Suppressor macrophage treated with lipopolysaccharide for 1 hour (primary cell): ENCODE data around the gene ZNF316.
"Not testable (repeated sequence)": the region's sequence is repeated elsewhere in the genome, so short reads cannot be mapped to it uniquely, and the experiment has no call there.

Source experiments
- DNase-seq, 3 donors: peaks; one replicate each; pipeline ENCODE4 v3.0.0-alpha.2; 2020 to 2022

The ZNF316 gene

DNA sequence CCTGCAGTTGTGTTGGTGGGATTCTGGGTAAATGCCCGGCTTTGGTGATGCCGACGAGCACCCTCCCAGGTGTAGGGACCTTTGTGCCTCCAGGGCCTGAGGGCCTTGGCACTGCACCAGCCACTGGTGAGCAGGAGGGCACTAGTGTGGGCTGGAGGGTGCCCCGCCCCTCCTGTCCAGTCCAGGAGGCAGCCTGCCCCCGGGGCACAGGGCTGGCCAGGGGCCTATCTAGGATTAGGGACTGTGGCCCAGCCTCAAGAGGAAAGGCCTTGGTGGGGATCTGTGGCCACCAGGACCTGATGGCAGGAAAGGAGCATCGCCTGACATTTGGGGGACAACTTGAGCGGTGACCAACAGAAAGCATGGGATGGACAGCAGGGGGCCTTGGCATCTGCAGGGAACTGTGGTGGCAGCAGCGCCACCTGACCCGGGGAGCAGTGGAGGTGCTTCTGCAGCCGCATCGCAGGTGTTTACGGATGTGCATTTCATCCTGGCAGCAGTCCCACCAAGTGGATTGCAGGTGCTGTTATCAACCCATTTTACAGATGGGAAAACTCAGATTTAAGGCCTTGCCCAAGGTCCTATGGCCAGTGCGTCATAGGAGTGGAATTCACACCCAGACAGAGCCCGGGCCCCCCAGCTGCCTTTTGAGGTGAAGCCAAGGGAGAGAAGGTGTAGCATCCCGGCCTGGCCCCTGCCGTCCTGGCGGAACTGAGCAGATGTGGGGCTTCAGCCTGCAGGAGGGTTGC lies 11.1 kb downstream of the ZNF316 start:
- no peak for DNase-seq

DNA sequence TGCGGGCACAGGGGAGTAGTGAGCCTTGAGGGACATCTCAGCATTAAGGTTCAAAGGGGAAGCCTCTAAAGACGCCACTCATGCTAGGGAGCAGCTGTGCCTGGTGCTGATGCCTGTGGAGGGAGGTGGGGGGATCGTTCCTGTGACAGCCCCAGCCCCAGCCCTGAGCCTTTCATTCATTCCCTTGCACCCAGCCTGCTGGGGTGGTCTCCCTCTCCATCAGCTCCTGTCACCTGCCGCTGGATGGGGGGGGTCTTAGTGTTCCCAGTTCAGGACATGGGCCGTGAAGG lies 11.6 kb downstream of the ZNF316 start:
- no peak for DNase-seq

DNA sequence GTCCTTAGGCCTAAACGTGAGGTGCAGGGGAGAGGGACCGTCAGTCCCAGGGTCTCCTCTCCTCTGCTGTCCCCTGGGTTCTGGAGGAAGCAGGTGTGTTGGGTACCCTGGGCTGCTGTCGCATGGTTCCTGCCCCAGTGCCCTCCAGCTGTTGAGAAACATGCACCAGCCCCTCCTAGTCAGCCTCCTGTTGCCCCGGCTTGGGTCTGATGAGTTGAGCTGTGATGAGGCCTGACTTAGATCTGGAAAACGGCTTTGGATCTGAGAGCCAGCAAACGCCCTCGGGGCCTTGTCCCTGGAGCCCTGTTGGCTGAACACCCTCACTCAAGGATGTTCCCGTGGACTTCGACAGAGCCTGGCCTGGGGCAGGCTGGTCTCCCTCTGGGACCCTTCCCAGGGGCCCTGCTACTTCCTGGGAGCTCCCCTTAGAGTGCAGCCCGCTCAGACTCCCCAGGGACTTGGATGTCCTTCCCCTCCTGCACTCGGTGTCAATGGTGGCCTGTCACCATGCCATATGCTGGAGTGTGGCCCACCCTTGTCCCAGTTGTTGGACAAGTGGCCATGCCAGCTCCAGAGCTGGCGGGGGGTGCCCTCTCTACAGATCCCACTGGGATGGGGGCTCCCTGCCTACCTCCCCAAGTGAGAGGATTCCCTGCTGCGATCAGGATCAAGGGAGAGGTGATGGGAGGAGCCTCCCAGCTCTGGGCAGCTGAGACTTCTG lies 12.3 kb downstream of the ZNF316 start:
- DNase-seq: no peak

DNA sequence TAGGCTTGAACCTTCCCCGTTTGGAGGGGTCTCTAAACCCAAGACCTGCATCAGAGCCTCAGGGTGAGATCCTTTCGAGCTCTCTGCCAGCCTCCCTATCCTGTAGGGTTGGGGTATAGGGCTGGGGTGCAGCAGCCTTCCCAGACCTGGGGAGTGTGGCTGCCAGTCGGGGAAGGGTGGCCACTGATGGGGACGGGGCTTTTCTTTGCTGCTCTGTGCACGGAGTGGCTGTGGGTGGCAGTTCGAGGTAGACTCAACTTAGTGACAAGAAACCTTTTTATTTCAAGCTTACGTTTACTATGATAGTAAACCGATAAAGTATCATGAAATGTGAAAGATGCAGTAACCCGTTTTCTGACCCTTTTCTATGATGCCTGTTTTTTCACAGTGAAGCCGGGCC lies 13.0 kb downstream of the ZNF316 start:
- DNase-seq: no peak

DNA sequence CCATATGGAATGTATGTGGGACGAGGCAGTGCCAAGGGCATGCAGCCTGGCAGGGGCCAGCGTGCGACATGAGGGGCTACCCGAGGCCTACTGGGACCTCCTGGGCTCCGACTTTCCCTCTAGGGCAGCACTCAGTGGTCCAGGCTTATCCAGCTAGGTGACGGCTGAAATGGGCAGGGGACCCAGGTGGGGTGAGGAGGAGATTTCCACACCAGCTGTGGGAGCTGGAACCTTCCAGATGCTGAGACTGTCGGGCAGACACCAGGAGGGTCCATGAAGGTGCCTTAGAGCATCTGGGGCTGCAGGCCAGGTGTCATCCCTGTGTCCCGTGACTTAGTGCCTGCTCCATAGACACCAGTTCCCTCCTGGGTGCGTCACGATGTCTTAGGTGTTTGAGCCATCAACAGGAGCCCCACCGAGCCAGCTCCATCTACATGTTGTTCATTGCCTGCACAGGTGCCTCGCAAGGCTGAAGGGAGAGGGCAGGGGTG lies 13.4 kb downstream of the ZNF316 start:
- DNase-seq: no peak

DNA sequence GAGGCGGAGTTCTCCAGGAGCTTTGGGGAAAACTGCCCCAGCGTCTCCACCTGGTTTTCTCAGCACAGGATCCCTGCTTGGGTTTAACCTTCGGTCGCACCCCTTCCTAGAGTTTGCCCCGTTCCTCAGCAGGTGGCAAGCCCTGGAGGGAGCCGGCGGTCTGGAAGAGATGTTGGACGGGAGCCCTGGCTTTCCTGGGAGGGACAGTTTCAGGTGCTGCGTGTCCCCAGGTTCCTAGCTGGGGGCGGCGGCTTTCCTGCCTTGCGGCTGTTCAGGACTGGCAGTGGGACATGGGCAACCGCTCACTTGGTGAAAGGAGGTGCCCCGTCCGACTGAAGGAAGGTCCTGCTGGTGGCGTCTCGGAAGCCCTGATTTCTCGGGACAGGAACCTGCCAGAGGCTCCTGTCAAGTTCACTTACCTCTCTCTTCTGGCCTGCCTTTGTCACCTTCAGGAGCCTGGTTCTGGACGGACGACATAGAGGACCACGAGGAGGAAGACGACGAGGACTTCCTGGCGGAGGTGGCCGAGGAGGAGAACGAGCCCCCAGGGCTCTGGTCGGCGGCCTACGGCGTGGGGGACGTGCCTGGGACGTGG lies 14.8 kb downstream of the ZNF316 start:
- no peak for DNase-seq

DNA sequence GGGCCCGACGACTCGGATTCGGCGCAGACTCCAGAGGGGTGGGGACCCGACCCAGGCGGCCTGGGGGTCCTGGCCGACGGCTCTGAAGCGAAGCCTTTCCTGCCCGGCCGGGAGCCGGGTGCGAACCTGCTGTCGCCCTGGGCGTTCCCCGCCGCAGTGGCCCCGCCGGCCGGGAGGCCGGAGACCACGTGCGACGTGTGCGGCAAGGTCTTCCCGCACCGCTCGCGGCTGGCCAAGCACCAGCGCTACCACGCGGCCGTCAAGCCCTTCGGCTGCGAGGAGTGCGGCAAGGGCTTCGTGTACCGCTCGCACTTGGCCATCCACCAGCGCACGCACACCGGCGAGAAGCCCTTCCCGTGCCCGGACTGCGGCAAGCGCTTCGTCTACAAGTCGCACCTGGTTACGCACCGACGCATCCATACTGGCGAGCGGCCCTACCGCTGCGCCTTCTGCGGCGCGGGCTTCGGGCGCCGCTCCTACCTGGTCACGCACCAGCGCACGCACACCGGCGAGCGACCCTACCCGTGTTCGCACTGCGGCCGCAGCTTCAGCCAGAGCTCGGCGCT lies 15.4 kb downstream of the ZNF316 start:
- no peak for DNase-seq

DNA sequence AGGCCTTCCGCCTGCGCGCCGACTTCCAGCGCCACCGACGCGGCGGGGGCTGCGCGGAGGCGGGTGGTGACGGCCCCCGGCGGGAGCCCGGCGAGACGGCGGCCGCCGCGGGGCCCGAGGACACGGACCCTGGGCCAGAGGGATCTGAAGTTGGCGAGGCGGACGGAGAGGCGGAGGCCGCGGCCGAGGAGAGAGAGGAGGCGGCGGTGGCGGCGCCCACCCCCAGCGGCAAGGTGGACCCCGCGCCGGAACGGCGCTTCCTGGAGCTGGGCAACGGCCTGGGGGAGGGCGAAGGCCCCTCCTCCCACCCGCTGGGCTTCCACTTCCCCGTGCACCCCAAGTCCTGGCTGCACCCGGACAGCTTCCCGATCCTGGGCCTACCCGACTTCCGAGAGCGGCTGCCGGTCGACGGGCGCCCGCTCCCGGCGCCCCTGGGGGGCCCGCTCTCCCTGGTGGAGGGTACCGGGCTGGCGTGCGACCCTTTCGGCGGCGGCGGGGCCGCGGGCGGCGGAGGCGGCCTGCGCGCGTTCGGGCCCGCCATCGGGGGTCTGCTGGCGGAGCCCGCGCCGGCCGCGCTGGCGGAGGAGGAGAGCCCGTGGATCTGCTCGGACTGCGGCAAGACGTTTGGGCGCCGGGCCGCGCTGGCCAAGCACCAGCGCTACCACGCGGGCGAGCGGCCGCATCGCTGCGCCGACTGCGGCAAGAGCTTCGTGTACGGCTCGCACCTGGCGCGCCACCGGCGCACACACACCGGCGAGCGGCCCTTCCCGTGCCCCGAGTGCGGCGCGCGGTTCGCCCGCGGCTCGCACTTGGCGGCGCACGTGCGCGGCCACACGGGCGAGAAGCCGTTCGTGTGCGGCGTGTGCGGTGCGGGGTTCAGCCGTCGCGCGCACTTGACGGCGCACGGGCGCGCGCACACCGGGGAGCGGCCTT lies 16.2 kb downstream of the ZNF316 start:
- DNase-seq: no peak

DNA sequence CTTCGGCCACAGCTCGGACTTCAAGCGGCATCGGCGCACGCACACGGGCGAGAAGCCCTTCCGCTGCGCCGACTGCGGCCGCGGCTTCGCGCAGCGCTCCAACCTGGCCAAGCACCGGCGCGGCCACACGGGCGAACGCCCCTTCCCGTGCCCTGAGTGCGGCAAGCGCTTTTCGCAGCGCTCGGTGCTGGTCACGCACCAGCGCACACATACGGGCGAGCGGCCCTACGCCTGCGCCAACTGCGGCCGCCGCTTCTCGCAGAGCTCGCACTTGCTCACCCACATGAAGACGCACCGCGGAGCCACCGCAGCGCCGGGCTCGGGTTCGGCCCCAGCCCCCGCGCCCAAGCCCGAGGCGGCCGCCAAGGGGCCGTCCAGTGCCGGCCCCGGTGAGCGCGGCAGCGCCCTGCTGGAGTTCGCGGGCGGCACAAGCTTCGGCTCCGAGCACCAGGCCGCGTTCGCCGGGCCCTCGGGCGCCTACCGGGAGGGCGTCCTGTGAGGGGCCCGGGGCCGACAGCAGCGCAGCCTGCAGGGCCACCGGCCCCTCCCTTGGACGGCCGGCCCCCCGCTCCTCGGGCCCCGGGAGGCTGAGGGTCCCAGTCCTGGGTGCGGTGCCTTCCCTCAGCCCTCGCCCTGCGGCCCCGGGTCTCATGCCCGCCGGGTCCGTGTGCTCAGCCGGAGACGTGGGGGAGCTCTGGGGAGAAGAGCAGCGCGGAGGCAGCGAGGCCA lies 17.2 kb downstream of the ZNF316 start:
- DNase-seq: no peak

DNA sequence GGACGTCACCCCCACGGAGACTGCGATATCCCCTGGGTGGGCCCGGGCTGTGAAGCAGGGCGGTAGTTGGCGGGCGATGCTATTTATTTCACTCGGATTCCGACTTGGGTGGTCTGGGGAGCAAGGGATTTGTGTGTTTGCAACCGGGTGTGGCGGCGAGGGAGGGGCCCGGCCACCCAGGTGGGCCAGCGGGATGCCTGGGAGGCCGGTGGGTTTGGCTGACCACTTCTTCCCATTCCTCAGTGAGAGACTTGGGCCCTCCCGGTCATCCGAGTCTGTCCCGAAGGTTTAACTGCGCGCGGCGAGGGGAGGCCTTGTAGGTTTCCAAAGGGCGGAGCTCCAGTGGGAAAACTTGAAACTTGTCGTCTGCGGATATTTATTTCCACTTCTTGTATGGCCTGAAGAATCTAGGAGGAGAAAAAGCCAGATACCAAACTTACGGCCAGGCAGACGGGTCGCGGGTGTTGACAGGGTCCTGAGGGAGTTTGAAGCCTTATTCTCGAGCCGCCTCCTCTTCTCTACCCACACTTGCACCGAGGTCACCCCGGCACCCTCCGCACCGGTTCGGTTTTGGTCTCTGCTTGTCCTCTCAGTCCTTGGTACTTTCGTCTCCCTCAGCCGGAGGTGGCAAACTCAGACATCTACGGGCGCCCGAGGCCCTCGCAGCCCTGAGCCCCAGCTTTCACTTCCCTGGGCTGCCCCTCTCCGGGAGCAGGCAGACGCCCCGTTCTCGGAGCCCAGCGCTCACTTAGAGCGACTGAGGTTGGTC lies 17.9 kb downstream of the ZNF316 start:
- no peak for DNase-seq

DNA sequence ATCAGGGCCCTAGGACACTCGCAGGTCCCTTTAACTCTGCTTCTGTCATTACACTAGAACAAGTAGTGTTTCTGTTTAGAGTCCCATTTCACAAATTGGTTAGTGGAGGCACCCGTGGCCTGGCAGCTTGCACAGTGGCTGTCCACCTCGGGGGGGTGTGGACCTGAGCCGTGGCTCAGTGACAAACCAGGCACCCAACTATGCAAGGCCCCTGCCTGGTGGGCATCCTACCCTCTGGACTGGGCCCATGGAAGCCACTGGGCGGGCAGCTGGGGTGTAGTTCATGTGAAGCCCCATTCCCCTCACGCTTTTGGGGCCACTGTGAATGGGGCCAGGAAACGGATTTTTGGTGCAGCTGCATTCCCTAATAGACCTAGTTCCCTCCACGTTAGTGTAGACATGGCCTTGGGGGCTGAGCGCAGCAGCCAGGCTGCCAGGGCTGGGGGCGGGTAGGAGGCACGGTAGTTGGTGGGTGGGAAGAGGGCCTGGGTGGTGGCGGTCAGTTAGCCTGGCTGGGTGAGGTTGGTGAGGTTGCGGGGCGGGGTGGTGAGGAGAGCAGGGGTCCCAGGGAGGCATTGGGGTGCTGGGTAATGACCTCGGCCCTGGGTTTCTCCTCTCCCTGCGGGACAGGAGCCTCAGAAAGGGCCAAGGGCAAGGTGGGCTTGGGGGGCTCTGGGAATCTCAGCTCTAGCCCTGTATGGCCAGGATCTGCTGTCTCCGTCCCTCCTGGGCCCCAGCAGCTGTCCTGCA lies 18.7 kb downstream of the ZNF316 start:
- no peak for DNase-seq

DNA sequence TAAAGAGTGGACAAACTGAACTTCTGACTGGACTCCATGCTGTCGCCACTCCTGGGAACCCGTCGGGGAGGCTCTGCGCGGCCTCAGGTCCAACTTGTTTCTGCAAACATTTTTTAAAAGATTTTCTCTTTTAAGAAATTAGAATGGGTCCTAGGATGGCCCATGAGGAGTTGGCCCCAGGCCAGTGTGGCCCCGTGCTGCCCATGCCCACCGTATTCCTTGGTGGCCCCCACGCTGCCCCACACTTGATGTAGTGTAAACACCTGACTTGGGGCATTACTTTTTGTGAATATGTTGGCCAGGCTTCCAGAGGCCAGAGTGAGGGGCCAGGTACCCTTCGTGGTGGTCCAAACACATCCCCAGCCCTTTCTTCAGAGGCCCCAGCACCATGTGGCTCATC lies 19.3 kb downstream of the ZNF316 start:
- no peak for DNase-seq

DNA sequence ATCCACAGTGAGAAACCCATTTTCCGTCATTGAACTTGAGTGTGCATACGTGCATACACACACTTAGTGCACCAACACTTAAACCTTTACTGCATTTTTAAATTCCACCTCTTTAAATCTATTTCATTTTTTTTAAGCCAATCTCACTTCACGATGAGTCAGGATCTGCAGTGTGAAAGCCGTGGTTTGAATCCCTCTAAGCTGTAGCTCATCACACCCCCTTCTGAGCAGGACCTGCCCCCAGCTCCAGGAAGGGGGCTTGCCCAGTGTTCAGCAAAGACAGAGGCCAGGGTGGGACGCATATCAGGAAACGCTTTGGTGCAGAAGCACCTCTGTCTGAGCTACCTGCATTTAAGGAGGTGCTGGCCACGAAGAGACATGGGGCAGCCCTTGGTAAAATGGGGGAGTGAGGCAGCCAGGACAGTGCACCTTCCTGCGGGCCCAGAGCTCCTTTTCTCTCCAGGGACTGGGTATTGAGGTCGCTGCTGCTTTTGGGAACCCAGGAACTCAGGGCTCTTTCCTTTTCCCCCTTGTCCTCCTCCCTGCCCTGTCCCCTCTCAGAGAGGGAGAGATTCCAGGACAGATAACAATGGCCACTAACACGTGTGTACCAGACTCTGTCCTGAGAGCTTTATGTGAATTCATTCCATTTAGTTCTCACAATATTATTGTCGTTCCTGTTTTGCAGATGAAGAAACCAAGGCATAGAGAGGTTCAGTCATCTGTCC lies 21.7 kb downstream of the ZNF316 start:
- DNase-seq: no peak

DNA sequence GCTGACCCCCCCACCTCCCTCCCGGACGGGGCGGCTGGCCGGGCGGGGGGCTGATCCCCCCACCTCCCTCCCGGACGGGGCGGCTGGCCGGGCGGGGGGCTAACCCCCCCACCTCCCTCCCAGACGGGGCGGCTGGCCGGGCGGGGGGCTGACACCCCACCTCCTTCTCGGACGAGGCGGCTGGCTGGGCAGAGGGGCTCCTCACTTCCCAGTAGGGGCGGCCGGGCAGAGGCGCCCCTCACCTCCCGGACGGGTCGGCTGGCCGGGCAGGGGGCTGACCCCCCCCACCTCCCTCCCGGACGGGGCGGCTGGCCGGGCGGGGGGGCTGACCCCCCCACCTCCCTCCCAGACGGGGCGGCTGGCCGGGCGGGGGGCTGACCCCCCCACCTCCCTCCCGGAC lies 33.7 kb downstream of the ZNF316 start:
- DNase-seq: not testable (repeated sequence)

DNA sequence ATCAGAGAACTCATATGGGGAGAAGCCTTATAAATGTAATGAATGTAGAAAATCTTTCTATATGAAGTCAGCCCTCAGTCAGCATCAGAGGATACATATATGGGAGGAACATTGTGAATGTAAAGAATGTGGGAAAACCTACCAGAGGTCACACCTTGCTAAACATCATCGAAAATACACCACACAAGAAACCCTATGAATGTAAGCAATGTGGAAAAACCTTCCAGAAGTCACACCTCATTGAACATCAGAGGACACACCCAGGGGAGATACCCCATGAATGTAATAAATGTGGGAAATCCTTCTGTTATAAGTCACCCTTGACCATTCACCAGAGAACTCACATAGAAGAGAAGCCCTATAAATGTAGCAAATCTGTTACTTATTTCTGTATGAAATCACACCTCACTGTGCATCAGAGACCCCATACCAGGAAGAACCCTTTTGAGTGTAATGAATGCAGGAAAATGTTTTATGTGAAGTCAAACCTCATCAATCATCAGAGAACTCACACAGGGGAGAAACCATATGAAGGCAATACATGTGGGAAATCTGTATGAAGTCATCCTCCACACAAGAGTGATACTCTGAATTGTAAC lies 38.8 kb downstream of the ZNF316 start:
- DNase-seq: no peak

DNA sequence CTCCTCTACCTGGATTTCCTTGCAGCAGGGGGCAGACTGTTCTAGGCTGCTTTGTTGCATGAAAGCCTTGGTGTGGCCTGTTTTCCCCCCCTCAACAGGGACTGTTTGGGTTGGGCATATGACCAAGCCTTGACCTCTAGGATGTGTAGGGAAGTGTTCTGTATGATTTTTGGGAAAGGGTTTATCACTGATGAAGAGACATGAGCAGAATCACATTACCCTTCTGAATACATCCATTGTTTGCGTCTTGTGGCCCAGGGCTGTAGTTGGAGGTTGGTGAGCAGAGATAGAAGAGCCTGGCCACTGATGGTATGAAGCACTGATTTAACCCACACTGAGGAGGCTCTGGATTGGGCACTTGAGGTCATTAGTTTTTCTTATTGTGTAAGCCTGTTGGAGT lies 43.0 kb downstream of the ZNF316 start:
- no peak for DNase-seq

DNA sequence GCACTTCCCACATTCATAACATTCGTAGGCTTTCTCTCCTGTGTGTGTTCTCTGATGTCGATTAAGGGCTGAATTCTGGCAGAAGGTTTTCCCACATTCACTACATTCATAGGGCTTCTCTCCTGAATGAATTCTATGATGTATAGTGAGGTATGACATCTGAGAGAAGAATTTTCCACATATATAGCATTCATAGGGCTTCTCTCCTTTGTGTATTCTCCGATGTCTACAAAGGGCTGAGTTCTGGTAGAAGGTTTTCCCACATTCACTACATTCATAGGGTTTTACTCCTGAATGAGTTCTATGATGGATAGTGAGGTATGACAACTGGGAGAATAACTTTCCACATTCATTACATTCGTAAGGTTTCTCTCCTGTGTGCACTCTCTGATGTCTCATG lies 54.0 kb downstream of the ZNF316 start:
- DNase-seq: no peak

DNA sequence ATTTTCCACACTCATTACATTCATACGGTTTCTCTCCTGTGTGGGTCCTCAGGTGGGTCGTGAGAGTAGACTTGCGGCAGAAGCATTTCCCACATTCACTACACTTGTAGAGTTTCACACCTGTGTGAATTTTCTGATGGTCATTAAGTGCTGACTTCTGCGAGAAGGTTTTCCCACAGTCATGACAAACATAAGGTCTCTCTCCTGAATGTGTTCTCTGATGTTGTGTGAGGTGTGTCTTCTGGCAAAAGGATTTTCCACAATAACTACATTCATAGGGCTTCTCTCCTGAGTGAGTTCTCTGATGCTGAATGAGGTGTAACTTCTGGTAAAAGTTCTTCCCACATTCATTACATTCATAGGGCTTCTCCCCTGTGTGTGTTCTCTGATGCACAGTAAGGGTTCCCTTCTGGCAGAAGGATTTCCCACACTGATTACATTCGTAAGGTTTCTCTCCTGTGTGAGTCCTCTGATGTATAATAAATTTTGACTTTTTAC lies 54.5 kb downstream of the ZNF316 start:
- DNase-seq: peak in 1 of 3 donors; percentile 2

DNA sequence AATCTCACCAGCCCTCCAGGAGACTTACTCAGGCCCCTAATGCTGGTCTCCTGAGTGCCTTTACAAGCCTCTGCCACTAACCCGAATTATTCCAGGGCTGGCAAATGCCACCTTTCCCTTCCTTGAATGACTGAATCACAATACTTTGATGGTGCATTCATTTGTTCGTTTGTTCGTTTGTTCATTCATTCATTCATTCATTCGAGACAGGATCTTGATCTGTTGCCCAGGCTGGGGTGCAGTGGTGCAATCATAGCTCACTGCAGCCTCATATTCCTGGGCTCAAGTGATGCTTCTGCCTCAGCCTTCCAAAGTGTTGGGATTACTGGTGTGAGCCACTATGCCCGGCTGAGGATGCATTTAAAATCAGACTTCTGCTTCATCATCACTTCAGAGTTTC lies 63.7 kb downstream of the ZNF316 start:
- no peak for DNase-seq
